Hippocampal formation (tissue), 2 donors: Measurements from ENCODE around the gene TRIM63.
"Not testable (repeated sequence)": the region's sequence is repeated elsewhere in the genome, so short reads cannot be mapped to it uniquely, and the experiment has no call there.

Source experiments
- DNase-seq, 2 donors: peaks; one replicate each; lab custom pipeline; 2025; lab: John Stamatoyannopoulos, UW

Gene TRIM63

GRCh38 chr1:26067432-26067911, at the start of gene TRIM63:
Gene TRIM63, minus strand, starts transcription at chr1:26067630. Its CDS starts 136 bp downstream, at chr1:26067494.
- DNase-seq: no peak

GRCh38 chr1:26114165-26114927, 46.9 kb upstream of the TRIM63 start:
- DNase-seq: no peak

GRCh38 chr1:26112407-26112775, 45.0 kb upstream of the TRIM63 start:
- DNase-seq: no peak

- DNase-seq: peak; percentile 90 to 92
Measured at GRCh38 chr1:26111530-26112406, 44.3 kb upstream of the TRIM63 start, which contains the start of gene PDIK1L. Gene PDIK1L, plus strand, starts transcription at chr1:26111824. Its CDS starts 2,485 bp downstream, at chr1:26114309.

GRCh38 chr1:26110731-26111529, 43.5 kb upstream of the TRIM63 start:
- peak; percentile 38 to 80 for DNase-seq

GRCh38 chr1:26109229-26110164, 42.1 kb upstream of the TRIM63 start:
- no peak for DNase-seq

- not testable (repeated sequence) for DNase-seq
Measured at GRCh38 chr1:26105226-26105548, 37.8 kb upstream of the TRIM63 start.

- no peak for DNase-seq
Measured at GRCh38 chr1:26102526-26102925, 35.1 kb upstream of the TRIM63 start.

GRCh38 chr1:26102119-26102518, 34.7 kb upstream of the TRIM63 start:
- DNase-seq: no peak

GRCh38 chr1:26100204-26100603, 32.8 kb upstream of the TRIM63 start:
- DNase-seq: not testable (repeated sequence)

- DNase-seq: no peak
Measured at GRCh38 chr1:26099780-26100179, 32.4 kb upstream of the TRIM63 start.

GRCh38 chr1:26098602-26099001, 31.2 kb upstream of the TRIM63 start:
- DNase-seq: no peak

- DNase-seq: no peak
Measured at GRCh38 chr1:26097696-26098095, 30.3 kb upstream of the TRIM63 start.

GRCh38 chr1:26096471-26096870, 29.0 kb upstream of the TRIM63 start:
- peak; percentile 4 to 76 for DNase-seq

GRCh38 chr1:26094677-26095383, 27.4 kb upstream of the TRIM63 start:
- DNase-seq: no peak

- DNase-seq: no peak
Measured at GRCh38 chr1:26094076-26094669, 26.7 kb upstream of the TRIM63 start.

GRCh38 chr1:26093569-26093968, 26.1 kb upstream of the TRIM63 start:
- DNase-seq: not testable (repeated sequence)

- no peak for DNase-seq
Measured at GRCh38 chr1:26092422-26092821, 25.0 kb upstream of the TRIM63 start.

GRCh38 chr1:26090893-26091292, 23.5 kb upstream of the TRIM63 start:
- no peak for DNase-seq

GRCh38 chr1:26089125-26089524, 21.7 kb upstream of the TRIM63 start:
- no peak for DNase-seq
